Spleen (tissue), 7 donors: ENCODE results near the gene NRXN3.

Experiments used
- CTCF ChIP-seq, 11 experiments: fragments of 200-600 bp in 7 of 11; fragments of 450-650 bp in 4 of 11; sonication (generic) in 4 of 11; IDR thresholded peaks in 8 of 11; conservative IDR thresholded peaks in 3 of 11; 1 replicate in 7 of 11; 2 replicates in 4 of 11; pipeline versions ENCODE4 v1.4.0 to v1.8.0; 2016 to 2021; ENCODE audit warnings: antibody characterized with exemption in 11 of 11, inconsistent platforms in 4 of 11, mild to moderate bottlenecking in 1 of 11
- POLR2A ChIP-seq, 3 donors: fragments of 450-650 bp; IDR thresholded peaks; one replicate each; pipeline ENCODE4 v1.5.1; 2017; ENCODE audit warnings: antibody characterized with exemption in 3 of 3, mild to moderate bottlenecking in 1 of 3
- POLR2AphosphoS5 ChIP-seq, 3 donors: sonication (generic); formaldehyde crosslinking; IDR thresholded peaks; one replicate each; pipeline ENCODE4 v1.5.1; 2017; ENCODE audit warnings: antibody characterized with exemption in 3 of 3
- donor health status: DM: no; HTN: no; CAD: no; lungs with moderate emphysema.
- donor health status: DM: no; HTN: no; CAD: no.
- donor health status: DM: no; HTN: no; CAD: no.

GRCh38 chr14:78342879-78343278, 172.7 kb downstream of the NRXN3 start:
- TF ChIP-seq CTCF (IDR thresholded peaks at IDR 0.05 in 8 of 11, conservative IDR thresholded peaks at IDR 0.05 in 3 of 11) (no peak), POLR2A (IDR thresholded peaks at IDR 0.05) (no peak), POLR2AphosphoS5 (IDR thresholded peaks at IDR 0.05) (no peak)
